GM12872 (cell line): ENCODE measurements around the gene WRAP73.

Source experiments
- CTCF ChIP-seq: IDR thresholded peaks from 3 replicates; pipeline ENCODE4 v1.5.1; 2011; ENCODE audit warnings: low read depth, mild to moderate bottlenecking, low read length, moderate library complexity; ENCODE audit not compliant: insufficient read depth

WRAP73 gene

GRCh38 chr1:3650248-3651025 is 534 bp upstream of the WRAP73 start:
- no peak for TF ChIP-seq CTCF

- TF ChIP-seq CTCF, result no peak
These were observed 3.3 kb downstream of the WRAP73 start for GRCh38 chr1:3646596-3646995.

GRCh38 chr1:3645666-3646355 is 4.1 kb downstream of the WRAP73 start:
- no peak for TF ChIP-seq CTCF

GRCh38 chr1:3645247-3645646 is 4.7 kb downstream of the WRAP73 start:
- no peak for TF ChIP-seq CTCF

GRCh38 chr1:3644273-3644672 is 5.6 kb downstream of the WRAP73 start:
- no peak for TF ChIP-seq CTCF

- no peak for TF ChIP-seq CTCF
These were observed 6.8 kb downstream of the WRAP73 start for GRCh38 chr1:3642919-3643675.

- TF ChIP-seq CTCF, result no peak
These were observed 8.1 kb downstream of the WRAP73 start for GRCh38 chr1:3641816-3642215.
